ENCODE measurements around the gene GALNTL6.
"Not testable (repeated sequence)": the region's sequence is repeated elsewhere in the genome, so short reads cannot be mapped to it uniquely, and the experiment has no call there.

Gene GALNTL6

DNA sequence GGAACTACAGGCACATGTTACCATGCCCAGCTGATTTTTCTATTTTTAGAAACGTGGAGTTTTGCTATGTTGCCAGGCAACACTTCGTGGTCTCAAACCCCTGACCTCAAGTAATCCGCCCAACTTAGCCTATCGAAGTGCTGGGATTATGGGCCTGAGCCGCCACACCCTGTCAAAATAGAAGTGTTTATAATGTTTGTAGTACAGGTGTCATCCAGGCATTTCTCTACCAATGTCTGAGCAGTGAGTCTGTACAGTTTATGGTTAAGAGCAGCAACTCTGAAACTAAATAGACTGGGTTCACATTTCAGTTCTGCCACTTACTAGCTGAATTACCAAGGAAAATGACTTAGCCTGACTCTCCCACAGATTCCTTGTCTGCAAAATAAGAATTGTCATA lies 895.0 kb downstream of the GALNTL6 start:
- no peaks in the 10 kb centered on the region for H3K4me1 Mint-ChIP-seq (ENCODE audit: low read depth)
- H3K4me3 Mint-ChIP-seq: no peak overlapping the region
- no peak overlapping the region for H3K27ac Mint-ChIP-seq
- no peaks in the 10 kb centered on the region for H3K36me3 Mint-ChIP-seq (ENCODE audit: low read depth)
- peaks cover 47% of the 10 kb centered on the region for H3K9me3 Mint-ChIP-seq
- intact Hi-C loops (cut with micrococcal nuclease): no loop called here
- no peaks in the 10 kb centered on the region for H3K27me3 Mint-ChIP-seq

DNA sequence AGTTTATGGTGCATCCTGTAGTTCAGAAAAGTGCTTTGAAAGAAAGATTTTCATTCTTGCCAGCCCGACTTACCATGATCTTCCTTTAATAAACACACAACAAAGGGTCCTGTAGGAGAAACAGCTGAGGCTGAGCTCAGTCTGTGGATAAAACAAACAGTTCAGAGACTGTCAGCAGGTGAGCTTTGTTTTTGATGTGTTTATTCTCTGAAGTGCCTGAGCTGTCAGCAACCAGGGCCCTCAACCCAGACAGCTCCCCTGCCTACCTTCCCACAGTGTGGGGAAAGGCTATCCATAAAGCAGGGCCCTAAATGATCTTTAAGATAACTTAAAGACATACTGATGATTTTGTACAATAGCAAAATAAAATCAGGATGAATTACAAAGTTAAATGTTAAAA lies 896.2 kb downstream of the GALNTL6 start:
- intact Hi-C loops (cut with micrococcal nuclease): no loop called here
- H3K27me3 Mint-ChIP-seq: no peaks in the 10 kb centered on the region
- no peaks in the 10 kb centered on the region for H3K4me1 Mint-ChIP-seq (ENCODE audit: low read depth)
- H3K9me3 Mint-ChIP-seq: peaks cover 43% of the 10 kb centered on the region
- no peaks in the 10 kb centered on the region for H3K36me3 Mint-ChIP-seq (ENCODE audit: low read depth)
- H3K4me3 Mint-ChIP-seq: no peak overlapping the region
- no peak overlapping the region for H3K27ac Mint-ChIP-seq

DNA sequence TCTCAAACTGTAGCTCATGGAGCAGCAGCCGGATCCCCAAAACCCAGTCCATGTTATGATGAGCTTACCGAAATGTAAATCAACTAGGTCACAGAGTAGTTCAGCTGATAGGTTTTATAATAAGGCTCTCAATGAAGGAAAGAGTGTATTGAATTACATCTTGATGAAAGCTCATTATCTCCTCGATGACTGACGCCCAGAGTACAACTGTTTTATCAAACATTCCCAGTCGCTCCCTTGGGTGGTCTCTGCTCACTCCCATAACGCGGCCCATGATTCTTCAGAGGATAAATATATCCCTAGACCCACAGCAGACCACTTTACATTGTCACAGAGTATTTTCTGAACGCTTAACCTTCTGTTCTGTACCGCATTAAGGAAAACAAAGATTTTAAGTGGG lies 903.1 kb downstream of the GALNTL6 start:
- Mint-ChIP-seq H3K27me3 (no peaks in the 10 kb centered on the region), H3K36me3 (ENCODE audit: low read depth) (no peaks in the 10 kb centered on the region), H3K27ac (no peak overlapping the region), H3K4me1 (ENCODE audit: low read depth) (no peaks in the 10 kb centered on the region), H3K9me3 (no peaks in the 10 kb centered on the region), H3K4me3 (no peak overlapping the region)
- intact Hi-C loops (cut with micrococcal nuclease): no loop called here

DNA sequence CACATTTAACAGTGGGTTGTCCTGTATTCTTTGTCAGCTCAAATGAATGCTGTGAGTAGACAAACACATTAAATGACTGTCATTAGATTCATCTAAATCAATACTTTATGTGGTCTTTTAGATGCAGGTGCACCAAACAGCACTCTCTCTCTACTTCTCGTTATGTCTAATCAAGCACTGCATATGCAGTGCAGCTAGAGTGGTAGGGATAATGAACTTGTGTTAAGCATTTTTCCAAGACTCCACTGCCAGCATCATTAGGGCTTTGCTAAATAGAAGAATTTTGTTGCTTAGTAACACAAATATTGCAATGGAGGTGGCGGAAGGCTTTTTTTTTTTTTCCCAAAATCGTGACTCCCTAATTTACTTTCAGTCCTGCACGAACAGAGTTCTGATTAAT lies 908.5 kb downstream of the GALNTL6 start:
- Mint-ChIP-seq H3K4me1 (ENCODE audit: low read depth) (no peaks in the 10 kb centered on the region), H3K27me3 (no peaks in the 10 kb centered on the region), H3K27ac (no peak overlapping the region), H3K36me3 (ENCODE audit: low read depth) (no peaks in the 10 kb centered on the region), H3K4me3 (no peak overlapping the region), H3K9me3 (no peaks in the 10 kb centered on the region)
- intact Hi-C loops (cut with micrococcal nuclease): no loop called here

DNA sequence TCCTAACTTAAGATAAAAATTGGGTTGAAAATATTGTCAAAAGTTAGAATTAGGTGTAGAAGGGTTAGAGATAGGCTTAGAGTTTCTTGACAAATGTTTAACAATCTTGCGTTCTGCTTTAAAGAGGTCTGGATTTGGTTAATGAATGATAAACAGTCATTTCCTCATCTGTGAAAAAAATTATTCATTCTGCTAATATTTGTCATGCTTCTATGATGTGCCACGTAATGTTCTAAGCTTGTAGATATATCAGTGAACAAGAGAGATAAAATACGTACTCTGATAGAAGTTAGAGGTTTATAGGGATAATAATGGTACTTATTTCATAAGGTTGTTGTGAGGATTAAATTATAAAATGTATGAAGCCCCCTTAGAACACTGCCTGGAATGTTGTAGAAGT lies 912.4 kb downstream of the GALNTL6 start:
- Mint-ChIP-seq H3K9me3 (peaks cover 9% of the 10 kb centered on the region), H3K4me1 (ENCODE audit: low read depth) (no peaks in the 10 kb centered on the region), H3K4me3 (no peak overlapping the region), H3K27me3 (no peaks in the 10 kb centered on the region), H3K27ac (no peak overlapping the region), H3K36me3 (ENCODE audit: low read depth) (no peaks in the 10 kb centered on the region)
- intact Hi-C loops (cut with micrococcal nuclease): no loop called here

DNA sequence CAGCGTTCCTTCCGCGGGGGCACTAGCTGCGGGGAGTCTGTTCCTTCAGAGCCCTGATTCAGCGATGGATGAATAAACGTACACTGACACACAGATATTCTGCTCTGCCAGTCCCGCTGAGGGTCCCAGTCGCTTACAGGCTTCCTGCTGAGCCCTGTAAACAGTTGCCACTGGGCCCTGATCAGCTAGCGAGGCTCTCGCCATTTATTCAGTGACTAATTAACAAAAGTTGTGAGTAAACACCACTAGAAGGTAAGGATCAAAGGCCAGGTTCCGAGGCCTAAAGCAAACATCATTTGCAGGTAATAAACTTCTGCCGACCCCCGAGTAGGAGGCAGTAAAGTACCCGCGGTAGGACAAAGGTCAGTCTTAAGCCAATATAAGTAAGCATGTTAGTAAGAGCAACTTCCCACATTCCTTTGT lies 912.8 kb downstream of the GALNTL6 start:
- no peak overlapping the region for H3K27ac Mint-ChIP-seq
- intact Hi-C loops (cut with micrococcal nuclease): no loop called here
- H3K4me3 Mint-ChIP-seq: no peak overlapping the region
- no peaks in the 10 kb centered on the region for H3K4me1 Mint-ChIP-seq (ENCODE audit: low read depth)
- H3K36me3 Mint-ChIP-seq (ENCODE audit: low read depth): no peaks in the 10 kb centered on the region
- H3K27me3 Mint-ChIP-seq: no peaks in the 10 kb centered on the region
- peaks cover 14% of the 10 kb centered on the region for H3K9me3 Mint-ChIP-seq

DNA sequence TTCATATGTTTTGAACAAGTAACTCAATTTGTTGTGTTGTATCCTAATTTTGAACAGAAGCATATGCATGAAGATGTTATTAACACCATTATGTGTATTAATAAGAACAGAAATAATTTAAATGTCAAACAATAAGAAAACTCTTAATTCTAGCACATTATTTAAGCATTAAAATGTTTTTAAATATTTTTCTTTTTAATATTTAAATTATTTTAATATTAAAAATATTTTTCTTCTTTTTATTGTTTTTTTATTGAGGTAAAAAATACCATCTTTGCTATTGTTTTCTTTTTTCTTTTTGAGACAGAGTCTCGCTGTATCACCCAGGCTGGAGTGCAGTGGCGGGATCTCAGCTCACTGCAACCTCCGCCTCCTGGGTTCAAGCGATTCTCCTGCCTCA lies 914.4 kb downstream of the GALNTL6 start:
- no peaks in the 10 kb centered on the region for H3K27me3 Mint-ChIP-seq
- no peak overlapping the region for H3K27ac Mint-ChIP-seq
- intact Hi-C loops (cut with micrococcal nuclease): no loop called here
- no peak overlapping the region for H3K4me3 Mint-ChIP-seq
- no peaks in the 10 kb centered on the region for H3K4me1 Mint-ChIP-seq (ENCODE audit: low read depth)
- H3K9me3 Mint-ChIP-seq: peaks cover 30% of the 10 kb centered on the region
- H3K36me3 Mint-ChIP-seq (ENCODE audit: low read depth): no peaks in the 10 kb centered on the region

DNA sequence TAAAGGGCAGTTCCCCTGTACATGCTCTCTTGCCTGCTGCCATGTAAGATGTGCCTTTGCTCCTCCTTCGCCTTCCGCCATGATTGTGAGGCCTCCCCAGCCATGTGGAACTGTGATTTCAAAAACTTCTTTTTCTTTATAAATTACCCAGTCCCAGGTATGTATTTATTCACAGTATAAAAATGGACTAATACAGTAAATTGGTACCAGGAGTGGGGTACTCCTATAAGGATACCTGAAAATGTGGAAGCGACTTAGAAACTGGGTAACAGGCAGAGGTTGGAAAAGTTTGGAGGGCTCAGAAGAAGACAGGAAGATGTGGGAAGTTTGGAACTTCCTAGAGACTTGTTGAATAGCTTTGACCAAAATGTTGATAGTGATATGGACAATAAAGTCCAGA lies 920.4 kb downstream of the GALNTL6 start:
- H3K4me3 Mint-ChIP-seq; H3K4me1 Mint-ChIP-seq (ENCODE audit: low read depth); H3K27ac Mint-ChIP-seq; intact Hi-C loops (cut with micrococcal nuclease); H3K36me3 Mint-ChIP-seq (ENCODE audit: low read depth); H3K27me3 Mint-ChIP-seq: not testable (repeated sequence)
- peaks cover 87% of the 10 kb centered on the region for H3K9me3 Mint-ChIP-seq

DNA sequence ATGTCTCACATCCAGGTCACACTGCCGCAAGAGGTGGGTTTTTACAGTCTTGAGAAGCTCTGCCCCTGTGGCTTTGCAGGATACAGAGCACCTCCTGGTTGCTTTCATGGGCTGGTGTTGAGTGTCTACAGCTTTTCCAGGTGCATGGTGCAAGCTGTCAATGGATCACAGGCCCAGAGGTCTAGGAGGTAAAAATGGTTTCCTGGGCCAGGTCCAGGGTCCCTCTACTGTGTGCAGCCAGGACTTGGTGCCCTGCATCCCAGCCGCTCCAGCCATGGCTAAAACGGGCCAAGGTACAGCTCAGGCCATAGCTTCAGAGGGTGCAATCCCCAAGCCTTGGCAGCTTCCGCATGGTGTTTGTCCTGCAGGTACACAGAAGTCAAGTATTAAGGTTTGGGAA lies 921.4 kb downstream of the GALNTL6 start:
- intact Hi-C loops (cut with micrococcal nuclease): no loop called here
- Mint-ChIP-seq H3K4me1 (ENCODE audit: low read depth) (no peaks in the 10 kb centered on the region), H3K27me3 (no peaks in the 10 kb centered on the region), H3K27ac (no peak overlapping the region), H3K9me3 (peaks cover 96% of the 10 kb centered on the region), H3K36me3 (ENCODE audit: low read depth) (no peaks in the 10 kb centered on the region), H3K4me3 (no peak overlapping the region)

DNA sequence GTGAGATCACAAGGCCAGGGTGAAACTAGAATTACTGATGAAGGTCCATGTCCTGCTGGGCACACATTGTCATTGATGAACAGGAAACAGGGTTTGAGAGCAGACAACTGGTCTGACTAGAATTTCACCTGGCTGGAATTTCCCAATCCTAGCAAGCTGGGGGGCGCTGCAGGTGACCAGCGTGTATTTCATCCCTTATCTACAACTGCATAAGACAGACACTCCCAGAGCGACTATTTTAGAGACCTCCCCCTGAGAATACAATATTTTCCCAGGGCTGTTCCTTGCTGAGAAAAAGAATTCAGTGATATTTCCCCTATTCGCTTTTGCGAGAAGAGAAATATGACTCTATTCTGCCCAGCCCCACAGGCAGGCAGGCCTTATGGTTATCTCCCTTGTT lies 922.8 kb downstream of the GALNTL6 start:
- no peak overlapping the region for H3K27ac Mint-ChIP-seq
- H3K27me3 Mint-ChIP-seq: no peaks in the 10 kb centered on the region
- H3K9me3 Mint-ChIP-seq: peaks cover 91% of the 10 kb centered on the region
- intact Hi-C loops (cut with micrococcal nuclease): no loop called here
- H3K4me1 Mint-ChIP-seq (ENCODE audit: low read depth): no peaks in the 10 kb centered on the region
- no peak overlapping the region for H3K4me3 Mint-ChIP-seq
- no peaks in the 10 kb centered on the region for H3K36me3 Mint-ChIP-seq (ENCODE audit: low read depth)

DNA sequence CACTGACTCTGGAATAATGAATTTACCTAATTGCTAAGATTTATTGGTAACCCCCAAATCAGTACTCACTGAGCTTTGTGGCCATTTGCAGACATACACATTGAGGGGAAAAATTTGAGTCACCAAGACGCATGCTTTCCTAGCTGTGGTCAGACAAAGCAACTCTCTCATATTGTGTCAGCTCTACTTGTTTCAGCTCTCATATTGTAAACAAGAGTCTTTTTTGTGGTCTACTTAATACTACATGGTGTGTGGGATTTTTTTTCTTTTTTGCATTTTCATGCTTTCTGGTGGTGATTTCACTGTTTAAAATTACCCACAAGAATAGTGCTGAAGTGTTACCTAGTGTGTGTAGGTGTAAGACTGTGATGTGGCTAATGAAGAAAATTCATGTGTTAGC lies 927.2 kb downstream of the GALNTL6 start:
- Mint-ChIP-seq H3K27ac (no peak overlapping the region), H3K9me3 (peaks cover 47% of the 10 kb centered on the region), H3K4me3 (no peak overlapping the region), H3K36me3 (ENCODE audit: low read depth) (no peaks in the 10 kb centered on the region), H3K4me1 (ENCODE audit: low read depth) (no peaks in the 10 kb centered on the region), H3K27me3 (no peaks in the 10 kb centered on the region)
- intact Hi-C loops (cut with micrococcal nuclease): no loop called here

DNA sequence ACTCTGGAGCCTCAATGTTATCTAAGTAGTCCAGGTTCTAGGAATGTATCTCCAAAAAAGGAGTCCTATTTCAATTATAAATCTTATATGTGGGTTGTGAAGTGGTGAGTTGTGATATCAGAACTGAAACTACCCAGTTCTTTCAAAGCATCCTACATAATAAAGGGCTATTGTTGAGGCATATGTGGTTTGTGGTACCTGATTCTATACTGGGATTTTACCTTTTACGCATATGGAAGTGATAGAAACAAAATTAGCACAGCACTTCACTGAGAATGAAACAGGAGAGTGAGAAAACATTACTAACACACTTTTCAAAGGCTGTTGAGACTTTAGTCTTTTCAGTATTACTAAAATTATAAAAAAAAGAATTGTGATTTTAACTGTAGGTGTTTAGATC lies 937.7 kb downstream of the GALNTL6 start:
- H3K4me3 Mint-ChIP-seq: no peak overlapping the region
- no peak overlapping the region for H3K27ac Mint-ChIP-seq
- no peaks in the 10 kb centered on the region for H3K36me3 Mint-ChIP-seq (ENCODE audit: low read depth)
- H3K4me1 Mint-ChIP-seq (ENCODE audit: low read depth): peaks cover 11% of the 10 kb centered on the region
- intact Hi-C loops (cut with micrococcal nuclease): no loop called here
- no peaks in the 10 kb centered on the region for H3K27me3 Mint-ChIP-seq
- no peaks in the 10 kb centered on the region for H3K9me3 Mint-ChIP-seq

DNA sequence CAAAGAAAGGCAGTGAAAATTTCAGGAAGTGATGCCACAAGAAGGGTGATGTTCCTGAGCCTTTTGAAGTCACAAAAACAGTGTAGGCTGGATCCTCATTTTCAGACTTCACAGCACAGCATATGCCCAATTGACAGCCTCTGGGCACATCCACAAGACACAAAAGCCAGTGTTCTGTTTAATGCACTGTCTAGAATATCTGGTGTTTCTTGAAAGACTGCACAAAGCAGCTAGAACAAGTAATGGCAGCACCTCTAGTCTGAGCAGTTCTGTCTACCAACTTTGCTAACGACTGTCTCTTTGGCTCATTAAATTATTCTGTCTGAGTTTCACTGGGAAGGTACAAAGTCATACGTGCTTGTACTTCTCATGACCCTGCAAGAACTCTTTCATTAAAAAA lies 938.3 kb downstream of the GALNTL6 start:
- no peak overlapping the region for H3K4me3 Mint-ChIP-seq
- no peak overlapping the region for H3K27ac Mint-ChIP-seq
- H3K9me3 Mint-ChIP-seq: no peaks in the 10 kb centered on the region
- no peaks in the 10 kb centered on the region for H3K27me3 Mint-ChIP-seq
- peaks cover 11% of the 10 kb centered on the region for H3K4me1 Mint-ChIP-seq (ENCODE audit: low read depth)
- H3K36me3 Mint-ChIP-seq (ENCODE audit: low read depth): no peaks in the 10 kb centered on the region
- intact Hi-C loops (cut with micrococcal nuclease): no loop called here

DNA sequence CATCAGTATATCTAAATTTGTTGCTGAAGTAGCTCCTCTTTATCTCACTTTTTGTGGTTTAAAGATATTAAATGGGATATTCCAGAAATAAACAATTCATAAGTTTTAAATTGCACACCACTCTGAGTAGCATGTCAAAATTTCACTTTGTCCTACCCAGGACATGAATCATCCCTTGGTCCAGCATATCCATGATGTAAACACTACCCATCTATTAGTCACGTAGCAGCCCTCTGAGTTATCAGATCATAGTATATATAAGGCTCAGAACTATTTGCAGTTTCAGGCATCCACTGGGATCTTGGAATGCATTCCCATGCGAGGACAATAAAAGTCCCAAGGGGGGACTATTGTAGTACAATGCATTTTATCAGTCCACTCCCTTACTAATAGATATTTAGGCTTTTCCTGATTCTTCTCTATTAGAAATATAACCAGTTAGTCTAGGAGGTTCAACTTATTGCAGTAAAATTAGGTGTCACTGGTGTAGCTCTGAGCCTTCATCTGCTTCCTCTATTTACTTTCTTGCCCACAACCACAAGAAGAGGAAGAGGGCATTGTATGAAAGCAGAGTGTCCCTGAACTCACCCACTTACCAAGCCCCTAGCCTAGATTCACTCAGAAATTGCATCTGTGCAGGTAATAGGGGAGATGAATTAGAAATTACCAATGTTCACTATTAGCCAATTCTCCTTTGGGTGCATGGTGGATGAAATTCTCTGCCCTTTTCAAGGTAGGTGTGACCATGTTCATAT lies 945.6 kb downstream of the GALNTL6 start:
- H3K4me3 Mint-ChIP-seq: no peak overlapping the region
- no peaks in the 10 kb centered on the region for H3K27me3 Mint-ChIP-seq
- peaks cover 15% of the 10 kb centered on the region for H3K4me1 Mint-ChIP-seq (ENCODE audit: low read depth)
- peaks cover 21% of the 10 kb centered on the region for H3K9me3 Mint-ChIP-seq
- H3K27ac Mint-ChIP-seq: no peak overlapping the region
- no peaks in the 10 kb centered on the region for H3K36me3 Mint-ChIP-seq (ENCODE audit: low read depth)
- intact Hi-C loops (cut with micrococcal nuclease): no loop called here

DNA sequence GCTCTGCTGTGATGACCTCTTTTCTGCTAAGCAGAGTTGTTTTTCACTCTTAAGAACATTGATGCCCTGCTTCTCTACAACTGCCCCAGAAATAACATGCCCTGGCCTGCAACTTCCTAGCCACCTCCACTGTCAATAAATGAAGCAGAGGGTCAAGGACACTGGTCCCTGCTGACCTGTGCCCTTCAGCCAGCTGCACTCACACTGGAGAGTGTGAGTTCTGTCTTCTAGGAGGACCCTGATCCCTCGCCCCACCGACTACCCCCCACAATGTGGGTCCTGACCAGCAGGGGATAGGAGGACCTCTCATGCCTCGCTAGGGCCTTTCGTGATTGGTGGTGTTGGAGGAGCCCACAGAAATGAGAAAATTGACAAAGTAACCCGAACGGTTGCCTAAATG lies 947.3 kb downstream of the GALNTL6 start:
- H3K36me3 Mint-ChIP-seq (ENCODE audit: low read depth): no peaks in the 10 kb centered on the region
- peaks cover 13% of the 10 kb centered on the region for H3K4me1 Mint-ChIP-seq (ENCODE audit: low read depth)
- no peak overlapping the region for H3K27ac Mint-ChIP-seq
- H3K9me3 Mint-ChIP-seq: peaks cover 21% of the 10 kb centered on the region
- no peaks in the 10 kb centered on the region for H3K27me3 Mint-ChIP-seq
- intact Hi-C loops (cut with micrococcal nuclease): no loop called here
- no peak overlapping the region for H3K4me3 Mint-ChIP-seq
